ENCODE data around the gene LIMCH1.
"Not testable (repeated sequence)": the region's sequence is repeated elsewhere in the genome, so short reads cannot be mapped to it uniquely, and the experiment has no call there.

LIMCH1 gene, protein sequence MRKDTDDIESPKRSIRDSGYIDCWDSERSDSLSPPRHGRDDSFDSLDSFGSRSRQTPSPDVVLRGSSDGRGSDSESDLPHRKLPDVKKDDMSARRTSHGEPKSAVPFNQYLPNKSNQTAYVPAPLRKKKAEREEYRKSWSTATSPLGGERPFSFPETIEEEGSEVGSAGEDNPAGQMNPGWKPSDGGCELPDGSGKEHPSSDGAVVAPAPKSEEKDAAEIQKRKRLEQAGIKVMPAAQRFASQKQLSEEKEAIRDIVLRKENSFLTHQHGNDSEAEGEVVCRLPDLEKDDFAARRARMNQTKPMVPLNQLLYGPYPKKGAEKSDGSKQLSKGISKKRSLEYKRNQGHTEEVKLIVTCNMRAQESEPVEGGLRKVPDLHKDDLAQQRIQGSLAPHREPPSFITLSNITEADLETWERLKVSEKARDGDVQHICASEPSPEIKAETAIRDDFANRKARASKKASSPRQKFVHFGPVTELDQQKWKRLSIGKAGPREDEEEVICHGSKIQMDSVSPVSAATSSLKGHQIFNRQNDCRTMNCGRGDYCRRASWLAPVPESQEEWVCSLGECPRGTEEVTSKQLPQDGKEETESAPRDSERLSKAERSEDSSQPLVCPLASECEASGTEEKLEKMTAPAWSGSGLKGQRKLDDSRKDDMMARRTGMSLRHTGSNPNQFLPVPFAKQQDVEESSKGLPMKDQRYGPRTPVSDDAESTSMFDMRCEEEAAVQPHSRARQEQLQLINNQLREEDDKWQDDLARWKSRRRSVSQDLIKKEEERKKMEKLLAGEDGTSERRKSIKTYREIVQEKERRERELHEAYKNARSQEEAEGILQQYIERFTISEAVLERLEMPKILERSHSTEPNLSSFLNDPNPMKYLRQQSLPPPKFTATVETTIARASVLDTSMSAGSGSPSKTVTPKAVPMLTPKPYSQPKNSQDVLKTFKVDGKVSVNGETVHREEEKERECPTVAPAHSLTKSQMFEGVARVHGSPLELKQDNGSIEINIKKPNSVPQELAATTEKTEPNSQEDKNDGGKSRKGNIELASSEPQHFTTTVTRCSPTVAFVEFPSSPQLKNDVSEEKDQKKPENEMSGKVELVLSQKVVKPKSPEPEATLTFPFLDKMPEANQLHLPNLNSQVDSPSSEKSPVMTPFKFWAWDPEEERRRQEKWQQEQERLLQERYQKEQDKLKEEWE (N-terminal part only)

GRCh38 chr4:41538017-41538733 is at the start of gene LIMCH1:
TSS of gene LIMCH1 (plus strand) at chr4:41538157. CDS start at chr4:41605996, 67,839 bp downstream.
- H3K4me3 ChIP-seq: peak within 1 kb of the TSS in 1 of 7 experiments; percentile 4
- H3K27ac ChIP-seq: peak within 1 kb of the TSS in 13 of 21 experiments; percentile 13 to 78 (median 59)

GRCh38 chr4:41491081-41491576 is 46.8 kb upstream of the LIMCH1 start:
- H3K27ac ChIP-seq, H3K4me3 ChIP-seq: not testable (repeated sequence)

DNA sequence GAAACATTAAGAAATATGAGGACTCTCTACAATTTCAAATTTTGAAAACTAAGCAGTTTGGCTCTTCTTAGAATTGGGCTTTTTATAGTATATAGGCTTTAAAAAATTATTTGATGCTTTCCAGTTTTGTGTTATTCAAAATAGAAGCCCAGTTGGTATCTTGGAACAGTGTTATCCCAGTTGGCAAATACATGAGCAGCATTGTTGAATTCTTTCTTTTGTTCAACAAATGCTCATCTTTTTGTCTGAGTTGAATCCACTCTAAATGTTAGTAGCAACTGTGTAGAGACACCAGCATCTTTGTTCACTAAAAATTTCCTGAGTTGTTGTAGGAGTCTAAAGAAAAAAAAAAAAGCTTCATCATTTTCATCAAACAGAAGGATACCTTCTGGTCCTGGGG is 41.0 kb upstream of the LIMCH1 start:
- H3K27ac ChIP-seq: no peak overlapping the region
- no peak overlapping the region for H3K4me3 ChIP-seq

GRCh38 chr4:41498177-41498576 is 39.8 kb upstream of the LIMCH1 start:
- H3K4me3 ChIP-seq: no peak overlapping the region
- H3K27ac ChIP-seq: no peak overlapping the region

- Histone ChIP-seq H3K4me3 (no peak overlapping the region), H3K27ac (no peak overlapping the region)
These were observed 33.7 kb upstream of the LIMCH1 start for GRCh38 chr4:41504167-41504818.

DNA sequence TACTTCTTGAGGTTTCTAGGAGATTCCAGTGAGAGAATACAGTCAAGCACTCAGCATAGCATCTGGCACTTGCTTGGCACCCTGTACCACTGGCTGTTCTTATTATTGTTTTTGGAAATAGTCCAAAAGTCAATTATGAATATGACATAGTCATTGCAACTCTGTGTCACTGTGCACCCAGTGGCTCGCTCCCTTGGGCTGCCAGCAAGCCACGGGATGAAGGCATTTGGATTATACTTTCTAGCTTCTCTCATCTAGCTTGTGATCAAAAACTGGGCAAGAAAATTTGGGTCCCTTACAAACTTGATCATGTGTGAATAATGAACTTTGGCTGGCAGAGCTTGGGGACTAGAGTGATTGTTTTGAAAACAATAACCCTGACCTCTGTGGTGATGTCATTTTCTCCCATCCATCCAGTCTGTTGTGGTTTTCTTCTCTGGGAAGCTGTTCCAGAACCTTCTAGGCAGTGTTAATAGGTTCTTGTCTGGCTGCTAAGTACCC is 32.7 kb upstream of the LIMCH1 start:
- H3K4me3 ChIP-seq: no peak overlapping the region
- H3K27ac ChIP-seq: no peak overlapping the region

GRCh38 chr4:41506130-41506529 is 31.8 kb upstream of the LIMCH1 start:
- Histone ChIP-seq H3K27ac (no peak overlapping the region), H3K4me3 (no peak overlapping the region)

- Histone ChIP-seq H3K27ac (no peak overlapping the region), H3K4me3 (no peak overlapping the region)
These were observed 30.5 kb upstream of the LIMCH1 start for GRCh38 chr4:41507291-41507947.

- Histone ChIP-seq H3K4me3 (no peak overlapping the region), H3K27ac (no peak overlapping the region)
These were observed 28.5 kb upstream of the LIMCH1 start for GRCh38 chr4:41509451-41509866.

DNA sequence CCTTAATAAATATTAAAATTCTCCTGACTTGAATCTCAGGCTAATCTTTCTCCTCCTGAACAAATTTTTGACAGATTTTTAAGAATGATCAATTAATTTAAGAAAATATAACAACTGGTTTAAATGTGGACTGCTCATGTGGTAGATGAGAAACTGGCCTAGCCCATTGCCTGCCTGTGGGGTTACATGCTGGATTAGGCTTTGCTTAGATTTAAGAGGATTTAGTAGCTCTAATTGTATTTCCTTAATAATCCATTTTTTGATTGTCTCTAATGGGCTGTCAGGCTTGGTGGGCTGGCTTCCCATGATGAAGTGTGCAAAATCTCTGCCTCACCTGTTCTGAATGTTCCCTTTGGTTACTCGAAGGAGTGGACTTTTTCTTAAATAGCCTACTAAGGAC is 27.8 kb upstream of the LIMCH1 start:
- no peak overlapping the region for H3K27ac ChIP-seq
- H3K4me3 ChIP-seq: no peak overlapping the region

GRCh38 chr4:41512136-41512535 is 25.8 kb upstream of the LIMCH1 start:
- no peak overlapping the region for H3K4me3 ChIP-seq
- no peak overlapping the region for H3K27ac ChIP-seq

- Histone ChIP-seq H3K4me3 (no peak overlapping the region), H3K27ac (no peak overlapping the region)
These were observed 25.4 kb upstream of the LIMCH1 start for GRCh38 chr4:41512596-41512995.

GRCh38 chr4:41514169-41514568 is 23.8 kb upstream of the LIMCH1 start:
- Histone ChIP-seq H3K27ac (no peak overlapping the region), H3K4me3 (no peak overlapping the region)

- H3K27ac ChIP-seq: no peak overlapping the region
- no peak overlapping the region for H3K4me3 ChIP-seq
These were observed 23.0 kb upstream of the LIMCH1 start for GRCh38 chr4:41514766-41515481.

DNA sequence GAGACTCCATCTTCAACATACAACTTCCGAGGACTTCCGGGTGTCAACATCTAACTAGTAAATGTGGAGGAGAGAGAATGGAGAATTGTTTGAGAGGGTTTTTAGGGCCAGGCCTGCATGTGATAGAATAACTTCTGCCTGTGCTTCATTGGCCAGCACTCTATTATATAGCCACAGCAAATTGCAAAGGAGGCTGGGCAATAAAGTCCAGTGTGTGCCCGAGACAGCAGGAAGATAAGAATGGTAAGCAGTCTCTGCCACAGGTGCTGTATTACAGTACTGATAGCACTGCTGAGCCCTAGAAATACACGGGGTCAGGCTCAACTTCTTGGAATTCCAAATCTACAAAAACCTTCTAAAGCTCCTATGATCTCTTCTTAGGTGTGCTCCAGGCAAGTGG is 20.8 kb upstream of the LIMCH1 start:
- no peak overlapping the region for H3K27ac ChIP-seq
- no peak overlapping the region for H3K4me3 ChIP-seq

- Histone ChIP-seq H3K4me3 (no peak overlapping the region), H3K27ac (no peak overlapping the region)
These were observed 20.2 kb upstream of the LIMCH1 start for GRCh38 chr4:41517747-41518146.

GRCh38 chr4:41524425-41524824 is 13.5 kb upstream of the LIMCH1 start:
- no peak overlapping the region for H3K27ac ChIP-seq
- no peak overlapping the region for H3K4me3 ChIP-seq

- Histone ChIP-seq H3K27ac (no peak overlapping the region), H3K4me3 (no peak overlapping the region)
These were observed 12.8 kb upstream of the LIMCH1 start for GRCh38 chr4:41525129-41525528.
